B cell (primary cell): ENCODE data around the gene TENT5C. TPM values are rescaled to one million over a fixed set of nuclear protein-coding genes. Genes with fewer than 3 reads are reported as not detected.

ENCODE experiments used
- ATAC-seq: fragments of 200-7000 bp; cut with Tn5 transposase; one replicate; pipeline ENCODE4 v1.10.0; 2021; ENCODE audit warnings: low read depth, mild to moderate bottlenecking, moderate number of reproducible peaks, moderate library complexity
- CTCF ChIA-PET: fragments of 350-600 bp; sonication (Branson Sonifier 250); formaldehyde crosslinking; loops from one replicate; lab custom pipeline; 2021; ENCODE audit warnings: antibody characterized with exemption, inconsistent platforms; lab: Charles Lee
- POLR2A ChIA-PET: fragments of 350-600 bp; sonication (Branson Sonifier 250); formaldehyde crosslinking; loops from one replicate; lab custom pipeline; 2021; ENCODE audit warnings: antibody characterized with exemption; lab: Charles Lee
- DNase-seq: peaks from one replicate; pipeline ENCODE4 v3.0.0; 2013
- H2AFZ ChIP-seq: 2 replicates; pipeline ENCODE4 v1.6.1; 2012; ENCODE audit warnings: mild to moderate bottlenecking, low read depth, low read length; ENCODE audit not compliant: insufficient read depth, poor library complexity, severe bottlenecking
- H3K27ac ChIP-seq, 2 donors: 1 replicate in 1 of 2; 2 replicates in 1 of 2; pipeline ENCODE4 v1.5.1; 2012 to 2013; ENCODE audit warnings: low read length in 2 of 2, mild to moderate bottlenecking in 2 of 2, moderate library complexity in 1 of 2
- H3K27me3 ChIP-seq, 4 experiments: fragments of 200-600 bp in 1 of 4; sonication (generic) in 1 of 4; replicated peaks in 1 of 4; 1 replicate in 2 of 4; 2 replicates in 2 of 4; pipeline versions ENCODE4 v1.6.1 to v1.7.0; 2013 to 2016; ENCODE audit warnings: low read length in 3 of 4, mild to moderate bottlenecking in 2 of 4, mixed read lengths in 1 of 4, moderate library complexity in 1 of 4; ENCODE audit not compliant: insufficient read depth in 4 of 4, control insufficient read depth in 3 of 4; ENCODE audit errors: control extremely low read depth in 1 of 4
- H3K36me3 ChIP-seq, 2 experiments: replicated peaks in 1 of 2; 1 replicate in 1 of 2; 2 replicates in 1 of 2; pipeline versions ENCODE4 v1.6.1 to v1.7.1; 2013; ENCODE audit warnings: low read length in 1 of 2; ENCODE audit not compliant: insufficient read depth in 2 of 2, control insufficient read depth in 1 of 2; ENCODE audit errors: control extremely low read depth in 1 of 2, extremely low read depth in 1 of 2
- H3K4me1 ChIP-seq, 2 donors: fragments of 200-600 bp in 1 of 2; sonication (generic) in 1 of 2; 1 replicate in 1 of 2; 2 replicates in 1 of 2; pipeline versions ENCODE4 v1.5.1 to v1.6.1; 2013 to 2017; ENCODE audit warnings: low read length in 2 of 2; ENCODE audit not compliant: control insufficient read depth in 2 of 2, insufficient read depth in 2 of 2
- H3K4me2 ChIP-seq: replicated peaks from 2 replicates; pipeline ENCODE3; 2012; ENCODE audit warnings: mild to moderate bottlenecking, low read depth, low read length; ENCODE audit not compliant: poor library complexity, severe bottlenecking
- H3K4me3 ChIP-seq, 5 experiments: fragments of 200-600 bp in 1 of 5; sonication (generic) in 1 of 5; 1 replicate in 3 of 5; 2 replicates in 2 of 5; pipeline versions ENCODE4 v1.5.1 to v1.7.0; 2011 to 2016; ENCODE audit warnings: low read length in 4 of 5, mild to moderate bottlenecking in 4 of 5, low read depth in 2 of 5, control low read depth in 1 of 5, moderate library complexity in 1 of 5; ENCODE audit not compliant: insufficient read depth in 1 of 5; ENCODE audit errors: control extremely low read depth in 1 of 5, extremely low read depth in 1 of 5
- H3K79me2 ChIP-seq: fragments of 200-600 bp; sonication (generic); one replicate; pipeline ENCODE4 v1.6.0; 2016; ENCODE audit warnings: low read length; ENCODE audit not compliant: control insufficient read depth, insufficient read depth
- H3K9ac ChIP-seq: fragments of 200-600 bp; sonication (generic); 2 replicates; pipeline ENCODE4 v1.6.1; 2017; ENCODE audit warnings: mild to moderate bottlenecking, low read length, moderate library complexity
- H3K9me3 ChIP-seq, 3 donors: one replicate each; pipeline versions ENCODE4 v1.6.1 to v1.7.1; 2013; ENCODE audit warnings: low read length in 2 of 3; ENCODE audit not compliant: control insufficient read depth in 2 of 3, insufficient read depth in 1 of 3; ENCODE audit errors: control extremely low read depth in 1 of 3
- H4K20me1 ChIP-seq: 2 replicates; pipeline ENCODE4 v1.6.0; 2012; ENCODE audit warnings: mild to moderate bottlenecking, low read length; ENCODE audit not compliant: insufficient read depth, control insufficient read depth, poor library complexity, severe bottlenecking
- H3K27ac Mint-ChIP-seq: one replicate; pipeline ENCODE4 v1.8.0; 2021; ENCODE audit warnings: mixed read lengths
- H3K27me3 Mint-ChIP-seq: one replicate; pipeline ENCODE4 v1.8.0; 2021; ENCODE audit warnings: mixed read lengths
- H3K4me1 Mint-ChIP-seq: one replicate; pipeline ENCODE4 v1.8.0; 2021; ENCODE audit warnings: mixed read lengths
- H3K4me3 Mint-ChIP-seq: one replicate; pipeline ENCODE4 v1.8.0; 2021; ENCODE audit warnings: mixed read lengths
- H3K9me3 Mint-ChIP-seq: one replicate; pipeline ENCODE4 v1.8.0; 2022; ENCODE audit warnings: mixed read lengths; ENCODE audit not compliant: insufficient read depth
- CTCF ChIP-seq: fragments of 200-600 bp; IDR thresholded peaks from one replicate; pipeline ENCODE4 v1.8.0; 2022; ENCODE audit warnings: antibody characterized with exemption, mild to moderate bottlenecking
- EZH2 ChIP-seq: IDR thresholded peaks from 2 replicates; pipeline ENCODE4 v1.6.1; 2012; ENCODE audit warnings: borderline replicate concordance, low read depth, mild to moderate bottlenecking, moderate library complexity, low read length; ENCODE audit not compliant: insufficient read depth, poor library complexity, severe bottlenecking
- WGBS: methylation state at CpG from one replicate; pipeline ENCODE4 v1.1.5; 2013; ENCODE audit warnings: missing lambda C conversion rate; ENCODE audit not compliant: insufficient coverage; 5-methylcytosine and 5-hydroxymethylcytosine counted together
- intact Hi-C: fragments of 100-400 bp; cut with micrococcal nuclease; formaldehyde crosslinking; loops from one replicate; pipeline ENCODE4 v1.10.0; 2022
- polyA plus RNA-seq: library from polyadenylated mRNA; depleted of rRNA; stranded (reverse); fragments of >200 nt; gene quantifications from 2 replicates; pipeline ENCODE4 v1.2.3, GENCODE V29; 2012
- total RNA-seq, 2 donors: library from RNA; stranded (reverse); fragments of 120-200 nt in 1 of 2; gene quantifications; 1 replicate in 1 of 2; 2 replicates in 1 of 2; pipeline versions ENCODE4 v1.2.3 to v1.2.4, GENCODE V29; 2013 to 2022

TENT5C gene
- total and polyA plus RNA-seq, 2 donors (not counting 1 experiment from before 2014, with no cell fraction given), result 65.4 to 112 TPM

- H2AFZ ChIP-seq, result no peak overlapping the region
- no peak overlapping the region for H3K4me2 ChIP-seq
- H3K79me2 ChIP-seq, result peaks cover 20% of the 10 kb centered on the region
- H3K27ac Mint-ChIP-seq, result no peak overlapping the region
- H3K4me3 ChIP-seq, result no peak overlapping the region
- ATAC-seq (no peak), DNase-seq (no peak)
- H3K4me1 ChIP-seq, result peaks cover 67 to 68% of the 10 kb centered on the region in 2 donors
- no peak overlapping the region for H3K4me3 Mint-ChIP-seq
- H3K27me3 ChIP-seq, result no peaks in the 10 kb centered on the region
- peaks cover 56% of the 10 kb centered on the region for H3K4me1 Mint-ChIP-seq
- no peaks in the 10 kb centered on the region for H3K9me3 ChIP-seq
- H3K36me3 ChIP-seq, result no peaks in the 10 kb centered on the region
- ChIA-PET POLR2A (interaction anchor here (1.2 kb wide), 1 partner anchor 15 kb away, joined by 4 read pairs; no protein-coding TSS in a partner anchor), CTCF (interaction anchor here (0.9 to 6.5 kb wide), 4 partner anchors 10 to 104 kb away, joined by 3 to 38 read pairs (median 6); no protein-coding TSS in a partner anchor)
- H3K27ac ChIP-seq, result no peak overlapping the region
- no peaks in the 10 kb centered on the region for H3K9me3 Mint-ChIP-seq
- 64% methylated on average over 3 of the region's 4 CpGs for WGBS
- intact Hi-C loops, result no loop called here
- no peaks in the 10 kb centered on the region for H3K27me3 Mint-ChIP-seq
- H3K9ac ChIP-seq, result no peak overlapping the region
- no peak for TF ChIP-seq CTCF
- TF ChIP-seq EZH2, result no peak
- H4K20me1 ChIP-seq, result no peaks in the 10 kb centered on the region
Measured at GRCh38 chr1:117638759-117639158, 32.9 kb downstream of the TENT5C start.

- H3K27ac ChIP-seq, result no peak overlapping the region
- intact Hi-C loops, result no loop called here
- CTCF ChIA-PET, result interaction anchor here (1.4 to 6.5 kb wide), 2 partner anchors 24 to 35 kb away, joined by 3 to 38 read pairs; no protein-coding TSS in a partner anchor
- Mint-ChIP-seq H3K4me1 (peaks cover 46% of the 10 kb centered on the region), H3K27ac (no peak overlapping the region), H3K4me3 (no peak overlapping the region), H3K27me3 (no peaks in the 10 kb centered on the region), H3K9me3 (no peaks in the 10 kb centered on the region)
- H3K4me1 ChIP-seq, result peaks cover 67 to 68% of the 10 kb centered on the region in 2 donors
- no peak for TF ChIP-seq CTCF
- no peak for TF ChIP-seq EZH2
- no CpG with 5 or more reads among the region's 4 CpGs for WGBS
- no peak overlapping the region for H3K9ac ChIP-seq
- H3K4me2 ChIP-seq, result no peak overlapping the region
- H3K36me3 ChIP-seq, result no peaks in the 10 kb centered on the region
- H3K9me3 ChIP-seq, result no peaks in the 10 kb centered on the region
- H3K4me3 ChIP-seq, result no peak overlapping the region
- H3K27me3 ChIP-seq, result no peaks in the 10 kb centered on the region
- H2AFZ ChIP-seq, result no peak overlapping the region
- no peak for DNase-seq
- POLR2A ChIA-PET, result no interaction called here
- no peak for ATAC-seq
- H3K79me2 ChIP-seq, result peaks cover 10% of the 10 kb centered on the region
- H4K20me1 ChIP-seq, result no peaks in the 10 kb centered on the region
Measured at GRCh38 chr1:117639741-117640140, 33.9 kb downstream of the TENT5C start.
